Loucy (cell line): ENCODE results near the gene LBX1.

Source experiments
- H2AFZ ChIP-seq: fragments of 200-600 bp; sonication (generic); 2 replicates; pipeline ENCODE4 v1.6.0; 2016; ENCODE audit warnings: antibody characterized with exemption, mild to moderate bottlenecking, low read length, moderate library complexity
- H3F3A ChIP-seq: fragments of 200-600 bp; 2 replicates; pipeline ENCODE4 v1.6.0; 2016; ENCODE audit warnings: antibody characterized with exemption, low read depth, mild to moderate bottlenecking
- H3K27me3 ChIP-seq: fragments of 200-600 bp; sonication (generic); 2 replicates; pipeline ENCODE4 v1.6.1; 2014; ENCODE audit warnings: low read length, mild to moderate bottlenecking; ENCODE audit not compliant: insufficient read depth, poor library complexity, severe bottlenecking
- H3K36me3 ChIP-seq: fragments of 200-600 bp; sonication (generic); 2 replicates; pipeline ENCODE4 v1.6.1; 2016; ENCODE audit warnings: low read length; ENCODE audit not compliant: insufficient read depth
- H3K4me1 ChIP-seq: fragments of 200-600 bp; sonication (generic); 2 replicates; pipeline ENCODE4 v1.5.1; 2014; ENCODE audit warnings: low read length, mild to moderate bottlenecking; ENCODE audit not compliant: insufficient read depth, poor library complexity, severe bottlenecking
- H3K4me2 ChIP-seq: fragments of 200-600 bp; sonication (generic); 2 replicates; pipeline ENCODE4 v1.6.0; 2014; ENCODE audit warnings: antibody characterized with exemption, low read length, low read depth, mild to moderate bottlenecking; ENCODE audit not compliant: poor library complexity, severe bottlenecking
- H3K4me3 ChIP-seq: fragments of 200-600 bp; sonication (generic); 2 replicates; pipeline ENCODE4 v1.5.1; 2014; ENCODE audit warnings: low read length, mild to moderate bottlenecking, mixed read lengths; ENCODE audit not compliant: poor library complexity, severe bottlenecking
- H3K79me2 ChIP-seq: fragments of 200-600 bp; sonication (generic); 2 replicates; pipeline ENCODE4 v1.6.1; 2014; ENCODE audit warnings: low read length; ENCODE audit not compliant: insufficient read depth
- H3K9ac ChIP-seq: fragments of 200-600 bp; sonication (generic); 2 replicates; pipeline ENCODE4 v1.6.0; 2014; ENCODE audit warnings: mild to moderate bottlenecking, low read depth, low read length, moderate library complexity; ENCODE audit not compliant: poor library complexity, severe bottlenecking
- H3K9me2 ChIP-seq: fragments of 200-600 bp; sonication (generic); replicated peaks from 2 replicates; pipeline ENCODE4 v1.6.1; 2016; ENCODE audit warnings: low read depth, low read length, mixed read lengths
- H3K9me3 ChIP-seq: fragments of 200-600 bp; sonication (generic); 2 replicates; pipeline ENCODE4 v1.6.1; 2014; ENCODE audit warnings: mild to moderate bottlenecking, antibody characterized with exemption, low read length, low read depth; ENCODE audit not compliant: insufficient read depth
- H4K20me1 ChIP-seq: fragments of 200-600 bp; sonication (generic); 2 replicates; pipeline ENCODE4 v1.6.0; 2014; ENCODE audit warnings: antibody characterized with exemption, low read length, mild to moderate bottlenecking; ENCODE audit not compliant: insufficient read depth, poor library complexity, severe bottlenecking
- EZH2phosphoT487 ChIP-seq: fragments of 200-600 bp; IDR thresholded peaks from 2 replicates; pipeline ENCODE4 v1.6.1; 2018; ENCODE audit warnings: antibody characterized with exemption, mild to moderate bottlenecking, moderate library complexity, borderline replicate concordance
- TF ChIP-seq, protein P1 (sequence below): fragments of 200-600 bp; sonication (generic); conservative IDR thresholded peaks from 2 replicates; pipeline ENCODE4 v1.5.1; 2014; ENCODE audit warnings: mild to moderate bottlenecking, antibody characterized with exemption, low read length

The LBX1 gene

DNA sequence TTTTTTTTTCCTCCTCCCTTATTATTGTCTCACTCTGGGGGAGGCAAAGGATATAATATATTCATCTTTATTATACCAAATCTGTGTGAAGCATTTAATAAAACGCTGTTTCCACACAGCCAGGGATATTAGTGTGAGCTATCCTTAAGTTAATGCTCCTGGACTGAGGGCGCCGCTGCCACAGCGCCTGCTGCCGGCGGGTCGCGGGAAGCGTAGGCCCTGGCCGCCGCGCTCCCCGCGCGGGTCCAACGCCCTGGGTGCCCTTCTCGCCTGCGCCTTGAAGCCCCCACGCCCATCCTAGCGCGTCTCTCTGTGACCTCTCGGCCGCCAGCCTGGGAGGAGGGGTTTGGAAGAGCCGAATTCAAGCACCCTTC, 9.5 kb upstream of the LBX1 start:
- TF ChIP-seq, protein P1, sequence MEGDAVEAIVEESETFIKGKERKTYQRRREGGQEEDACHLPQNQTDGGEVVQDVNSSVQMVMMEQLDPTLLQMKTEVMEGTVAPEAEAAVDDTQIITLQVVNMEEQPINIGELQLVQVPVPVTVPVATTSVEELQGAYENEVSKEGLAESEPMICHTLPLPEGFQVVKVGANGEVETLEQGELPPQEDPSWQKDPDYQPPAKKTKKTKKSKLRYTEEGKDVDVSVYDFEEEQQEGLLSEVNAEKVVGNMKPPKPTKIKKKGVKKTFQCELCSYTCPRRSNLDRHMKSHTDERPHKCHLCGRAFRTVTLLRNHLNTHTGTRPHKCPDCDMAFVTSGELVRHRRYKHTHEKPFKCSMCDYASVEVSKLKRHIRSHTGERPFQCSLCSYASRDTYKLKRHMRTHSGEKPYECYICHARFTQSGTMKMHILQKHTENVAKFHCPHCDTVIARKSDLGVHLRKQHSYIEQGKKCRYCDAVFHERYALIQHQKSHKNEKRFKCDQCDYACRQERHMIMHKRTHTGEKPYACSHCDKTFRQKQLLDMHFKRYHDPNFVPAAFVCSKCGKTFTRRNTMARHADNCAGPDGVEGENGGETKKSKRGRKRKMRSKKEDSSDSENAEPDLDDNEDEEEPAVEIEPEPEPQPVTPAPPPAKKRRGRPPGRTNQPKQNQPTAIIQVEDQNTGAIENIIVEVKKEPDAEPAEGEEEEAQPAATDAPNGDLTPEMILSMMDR: no peak
- no peak for TF ChIP-seq EZH2phosphoT487
- no peaks in the 10 kb centered on the region for H3F3A ChIP-seq
- no peaks in the 10 kb centered on the region for H3K4me1 ChIP-seq
- no peaks in the 10 kb centered on the region for H4K20me1 ChIP-seq
- no peaks in the 10 kb centered on the region for H3K79me2 ChIP-seq
- no peak overlapping the region for H2AFZ ChIP-seq
- H3K9me3 ChIP-seq: no peaks in the 10 kb centered on the region
- H3K9me2 ChIP-seq: no peaks in the 10 kb centered on the region
- no peaks in the 10 kb centered on the region for H3K36me3 ChIP-seq
- H3K4me2 ChIP-seq: no peak overlapping the region
- no peak overlapping the region for H3K4me3 ChIP-seq
- H3K9ac ChIP-seq: no peak overlapping the region
- H3K27me3 ChIP-seq: no peaks in the 10 kb centered on the region

DNA sequence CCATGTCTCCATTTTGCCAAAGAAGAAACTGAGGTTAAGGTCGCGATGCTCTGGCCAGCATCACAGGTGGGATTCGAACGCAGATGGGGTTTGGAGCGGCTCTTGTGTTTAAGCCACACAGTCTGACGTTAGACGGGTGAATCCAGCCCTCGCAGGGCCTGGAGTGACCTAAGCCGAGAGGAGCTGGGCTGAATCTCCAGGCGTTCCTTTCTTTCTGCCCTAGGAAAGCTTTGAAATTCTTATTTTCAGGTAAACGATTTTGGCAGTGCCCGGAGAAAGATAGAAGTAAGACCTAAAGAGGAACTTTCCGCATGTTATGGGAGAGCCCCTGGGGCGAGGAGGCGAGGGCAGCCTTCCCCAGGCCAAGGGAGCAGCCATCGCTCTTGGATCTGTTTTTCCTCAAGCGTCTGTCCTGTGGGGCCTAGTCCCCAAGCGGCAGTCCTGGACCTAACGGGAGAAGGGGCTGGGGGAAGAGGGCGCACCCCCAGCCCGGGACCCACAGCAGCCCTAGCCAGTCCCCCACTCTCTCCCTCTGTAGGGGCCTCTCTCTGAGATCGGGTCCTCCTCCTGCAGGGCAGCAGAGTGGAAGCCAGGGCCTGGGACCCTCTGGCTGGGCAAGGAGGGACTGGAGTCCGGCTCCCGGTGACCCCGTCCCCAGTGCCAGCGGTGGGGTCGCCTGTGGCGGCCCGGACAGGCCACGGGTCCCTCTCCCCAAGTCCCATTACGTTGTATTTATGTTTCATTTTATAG, 8.9 kb upstream of the LBX1 start:
- Histone ChIP-seq H3K4me1 (no peaks in the 10 kb centered on the region), H3K36me3 (no peaks in the 10 kb centered on the region), H3K9ac (no peak overlapping the region), H3F3A (no peaks in the 10 kb centered on the region), H3K4me3 (no peak overlapping the region), H3K4me2 (no peak overlapping the region), H3K9me3 (no peaks in the 10 kb centered on the region), H4K20me1 (no peaks in the 10 kb centered on the region), H3K9me2 (no peaks in the 10 kb centered on the region), H3K27me3 (no peaks in the 10 kb centered on the region), H2AFZ (no peak overlapping the region), H3K79me2 (no peaks in the 10 kb centered on the region)
- TF ChIP-seq, protein P1: no peak
- TF ChIP-seq EZH2phosphoT487: no peak

DNA sequence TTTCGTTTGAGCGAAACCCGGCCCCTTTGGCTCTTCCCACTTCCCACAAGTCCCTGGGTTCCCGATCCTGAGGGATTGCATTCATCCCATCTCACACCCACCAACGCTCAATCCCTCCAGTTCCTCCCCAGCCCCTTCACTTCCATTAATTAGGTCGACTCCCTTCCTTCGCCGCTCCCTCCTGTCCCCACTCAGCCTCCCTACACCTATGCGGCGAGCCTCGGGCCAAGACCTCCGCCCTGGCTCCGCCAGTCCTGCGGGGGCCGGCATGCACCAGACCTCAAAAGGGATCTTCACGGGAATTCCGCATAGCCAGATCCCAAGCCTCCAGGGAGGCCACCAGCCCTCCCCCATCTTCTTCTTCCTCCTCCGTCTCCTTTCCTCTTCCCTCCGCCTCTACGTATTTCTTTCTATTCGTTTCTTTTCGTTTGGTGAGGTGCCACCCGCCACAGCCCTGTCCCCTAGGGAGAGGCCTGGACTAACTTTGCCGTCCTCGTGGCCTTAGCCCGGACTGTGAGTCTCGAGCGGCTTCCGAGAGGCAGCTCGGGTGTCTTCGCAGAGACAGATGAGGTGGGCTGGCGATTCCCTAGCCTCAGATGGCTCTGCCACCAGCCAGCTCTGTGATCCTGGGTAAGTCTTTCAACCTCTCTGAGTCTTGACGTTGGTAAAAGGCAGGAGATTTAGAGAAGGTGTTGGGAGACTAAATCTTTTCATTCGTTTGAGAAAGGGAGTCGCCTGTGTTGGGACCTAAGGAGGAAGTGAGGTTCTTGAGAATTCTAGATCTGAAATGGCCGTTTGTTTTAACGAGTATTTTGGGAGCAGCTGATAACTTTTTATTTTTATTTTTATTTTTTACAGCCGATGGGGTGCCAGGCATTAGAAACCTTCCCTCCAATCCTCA, 8.1 kb upstream of the LBX1 start:
- no peaks in the 10 kb centered on the region for H4K20me1 ChIP-seq
- H3K9ac ChIP-seq: no peak overlapping the region
- H3K36me3 ChIP-seq: no peaks in the 10 kb centered on the region
- TF ChIP-seq, protein P1: no peak
- no peak for TF ChIP-seq EZH2phosphoT487
- no peak overlapping the region for H2AFZ ChIP-seq
- H3F3A ChIP-seq: no peaks in the 10 kb centered on the region
- no peaks in the 10 kb centered on the region for H3K9me3 ChIP-seq
- no peak overlapping the region for H3K4me2 ChIP-seq
- H3K27me3 ChIP-seq: peaks cover 6% of the 10 kb centered on the region
- H3K4me1 ChIP-seq: no peaks in the 10 kb centered on the region
- H3K9me2 ChIP-seq: no peaks in the 10 kb centered on the region
- H3K4me3 ChIP-seq: no peak overlapping the region
- H3K79me2 ChIP-seq: no peaks in the 10 kb centered on the region
